Epidermal melanocyte (primary cell): ENCODE data around the gene CNTROB.

Experiments used
- DNase-seq: peaks from one replicate; pipeline ENCODE4 v3.0.0; 2011; ENCODE audit warnings: low spot score; ENCODE audit not compliant: insufficient read length

The CNTROB gene

DNA sequence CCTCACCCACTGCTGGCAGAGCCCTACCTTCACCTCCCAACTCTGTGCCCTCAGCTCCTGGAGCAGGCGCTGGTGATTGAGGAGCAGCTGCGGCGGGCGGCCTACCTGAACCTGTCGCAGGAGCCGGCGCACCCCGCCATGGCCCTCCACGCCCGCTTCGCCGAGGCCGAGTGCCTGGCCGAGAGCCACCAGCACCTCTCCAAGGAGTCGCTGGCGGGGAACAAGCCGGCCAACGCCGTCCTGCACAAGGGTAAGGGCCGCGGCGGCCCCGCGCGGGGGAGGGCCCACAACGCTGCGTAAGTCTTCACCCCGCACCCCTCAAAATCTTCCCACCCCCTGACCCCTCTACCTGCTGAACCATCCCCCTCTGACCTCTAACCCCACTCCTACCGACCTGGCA lies 22.9 kb upstream of the CNTROB start:
- no peak for DNase-seq

DNA sequence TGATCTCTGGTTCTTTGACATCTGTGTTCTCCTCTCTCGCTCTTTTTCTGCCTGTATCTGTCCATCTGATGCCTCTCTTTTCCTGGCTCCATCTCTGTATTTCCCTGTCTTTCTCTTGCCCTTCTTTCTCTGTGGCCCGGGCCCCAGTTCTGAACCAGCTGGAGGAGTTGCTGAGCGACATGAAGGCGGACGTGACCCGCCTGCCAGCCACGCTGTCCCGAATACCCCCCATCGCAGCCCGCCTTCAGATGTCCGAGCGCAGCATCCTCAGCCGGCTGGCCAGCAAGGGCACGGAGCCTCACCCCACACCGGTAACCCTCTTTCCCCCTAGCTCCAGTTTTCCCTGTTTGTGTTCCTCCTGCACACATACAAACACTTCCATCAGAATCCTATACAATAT lies 21.7 kb upstream of the CNTROB start:
- no peak for DNase-seq

- DNase-seq: no peak
Observed at GRCh38 chr17:7910711-7911110, 21.3 kb upstream of the CNTROB start.

DNA sequence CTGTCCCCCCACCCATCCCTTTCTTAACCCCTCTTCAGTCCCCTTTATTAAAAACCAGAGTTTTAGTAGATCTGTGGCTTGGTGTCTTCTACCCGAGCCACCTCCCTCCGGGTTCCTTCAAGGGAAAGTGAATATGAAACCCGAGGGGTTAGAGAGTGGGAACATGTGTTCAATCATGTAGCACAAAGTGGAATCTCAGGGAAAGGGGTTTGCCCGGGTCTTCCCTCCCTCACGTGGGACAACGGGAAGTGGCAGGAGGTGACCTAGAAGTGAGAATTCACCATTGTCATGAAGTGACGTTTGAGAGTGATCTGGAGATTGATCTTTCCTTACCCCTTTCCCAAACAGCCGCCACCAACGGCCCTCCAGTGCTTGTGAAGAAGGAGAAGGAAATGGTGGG lies 20.9 kb upstream of the CNTROB start:
- no peak for DNase-seq

GRCh38 chr17:7912927-7913524 lies 19.0 kb upstream of the CNTROB start:
- DNase-seq: peak; percentile 52

- DNase-seq: no peak
Observed at GRCh38 chr17:7915179-7915610, 16.8 kb upstream of the CNTROB start.

- peak; percentile 56 for DNase-seq
Observed at GRCh38 chr17:7915611-7916384, 16.2 kb upstream of the CNTROB start, which contains the start of gene RNF227. Gene RNF227 (minus strand): TSS chr17:7916289. CDS start chr17:7916195, 94 bp downstream.

DNA sequence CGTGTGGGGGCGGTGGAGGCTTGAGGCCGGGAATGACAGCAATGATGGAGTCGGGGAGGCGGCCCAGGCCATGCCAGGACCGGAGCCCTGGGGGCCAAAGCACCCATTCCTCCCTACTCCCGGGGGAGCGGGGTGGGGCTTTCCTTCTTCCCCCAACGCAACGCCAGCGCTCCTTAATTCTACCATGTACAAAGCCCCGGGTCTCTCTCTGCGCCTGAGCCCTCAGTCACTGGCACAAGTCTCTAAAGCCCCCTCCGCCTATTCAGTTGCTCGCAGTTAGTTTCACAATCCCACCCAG lies 15.7 kb upstream of the CNTROB start:
- no peak for DNase-seq

- DNase-seq: no peak
Observed at GRCh38 chr17:7916808-7917207, 15.2 kb upstream of the CNTROB start.

GRCh38 chr17:7922269-7922844 lies 9.6 kb upstream of the CNTROB start:
- no peak for DNase-seq

GRCh38 chr17:7922845-7923628 lies 9.0 kb upstream of the CNTROB start:
- peak; percentile 84 for DNase-seq

GRCh38 chr17:7927596-7927995 lies 4.4 kb upstream of the CNTROB start:
- no peak for DNase-seq

DNA sequence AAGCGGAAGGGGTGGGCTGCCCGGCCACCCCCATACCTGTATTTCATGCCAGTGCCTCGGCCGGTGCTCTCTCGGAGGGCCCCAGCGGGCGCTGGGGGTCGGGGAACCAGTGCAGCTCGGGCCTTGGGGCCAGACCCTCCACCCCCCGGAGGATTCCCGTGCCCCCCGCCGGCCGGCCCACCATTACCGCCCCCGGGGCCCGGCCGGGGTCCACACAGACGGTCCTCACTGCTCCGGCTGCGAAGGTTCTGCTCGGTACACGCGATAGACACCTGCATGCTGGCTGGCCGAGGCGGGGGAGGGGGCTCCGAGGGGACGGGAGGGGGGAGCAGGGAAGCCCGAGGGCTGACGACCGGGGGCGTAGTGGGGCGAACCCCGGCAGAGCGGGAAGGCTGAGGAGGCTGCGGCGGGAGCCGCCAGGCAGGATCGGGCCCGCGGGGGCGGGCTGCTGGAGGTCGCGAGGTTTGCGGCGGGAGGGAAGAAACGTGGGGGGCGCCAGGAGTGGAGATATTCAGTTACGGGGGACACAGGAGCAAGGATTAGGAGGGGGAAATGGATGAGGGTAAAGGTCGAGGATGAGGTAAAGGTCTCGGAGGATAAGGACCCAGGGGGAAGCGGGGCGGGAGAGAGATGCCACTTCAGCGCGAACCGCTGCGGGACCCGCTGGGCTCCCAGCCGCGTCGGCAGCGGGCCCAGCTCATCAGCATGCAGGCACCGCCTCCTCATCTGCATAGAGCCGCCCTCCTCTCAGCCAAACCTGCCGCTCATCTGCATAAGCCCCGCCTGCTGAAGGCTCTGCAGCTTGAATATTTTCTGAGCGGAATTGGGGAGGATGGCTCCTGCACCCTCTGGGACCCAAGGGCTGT lies 2.6 kb upstream of the CNTROB start, which contains the start of gene KCNAB3:
Gene KCNAB3, minus strand, starts transcription at position 699 of the 866 bp plus-strand sequence. Its CDS starts 421 bp downstream, at position 278.
- DNase-seq: peak; percentile 64

GRCh38 chr17:7930841-7931631 lies 970 bp upstream of the CNTROB start:
- DNase-seq: no peak

DNA sequence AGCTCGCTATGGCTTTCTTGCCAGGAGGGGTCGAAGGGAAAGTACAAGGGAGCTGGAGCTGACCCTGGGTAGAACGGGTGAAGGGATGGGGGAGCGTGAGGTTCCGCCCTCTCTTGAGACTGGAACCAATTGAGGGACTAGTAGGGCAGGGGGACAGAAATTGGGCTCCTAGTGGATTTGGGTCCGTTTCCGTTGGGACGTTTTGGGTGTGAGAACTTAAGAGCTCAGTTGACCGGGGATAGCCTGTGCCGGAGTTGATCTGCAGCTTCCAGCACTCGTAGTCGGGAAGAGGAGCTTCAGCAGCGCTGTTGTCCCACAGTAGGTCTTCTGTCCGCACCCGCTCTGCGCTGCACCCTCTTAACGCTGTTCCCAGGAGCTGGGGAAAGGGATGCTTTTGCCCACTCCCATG lies 481 bp downstream of the CNTROB start:
- no peak for DNase-seq

GRCh38 chr17:7932949-7933348 lies 943 bp downstream of the CNTROB start:
- peak; percentile 59 for DNase-seq

DNA sequence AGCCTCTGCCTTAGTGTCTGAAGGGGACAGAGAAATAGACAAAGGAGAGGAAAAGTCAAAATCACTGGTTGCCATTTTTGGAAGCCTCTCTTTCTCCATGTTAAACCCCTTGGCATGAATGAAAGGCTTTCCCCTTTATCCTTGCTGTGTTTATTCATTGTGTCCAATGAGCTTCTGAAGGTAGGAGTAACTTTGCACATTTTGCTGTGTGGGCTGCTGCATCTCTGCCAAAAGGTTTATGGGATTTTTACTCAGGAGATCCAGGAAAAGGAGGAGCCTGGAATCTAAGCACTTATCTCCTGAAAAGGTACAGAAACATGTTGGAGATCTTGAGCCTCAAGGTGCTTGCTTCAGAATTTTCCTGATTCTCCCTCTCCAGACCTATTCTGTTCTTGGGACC lies 3.9 kb downstream of the CNTROB start:
- no peak for DNase-seq

DNA sequence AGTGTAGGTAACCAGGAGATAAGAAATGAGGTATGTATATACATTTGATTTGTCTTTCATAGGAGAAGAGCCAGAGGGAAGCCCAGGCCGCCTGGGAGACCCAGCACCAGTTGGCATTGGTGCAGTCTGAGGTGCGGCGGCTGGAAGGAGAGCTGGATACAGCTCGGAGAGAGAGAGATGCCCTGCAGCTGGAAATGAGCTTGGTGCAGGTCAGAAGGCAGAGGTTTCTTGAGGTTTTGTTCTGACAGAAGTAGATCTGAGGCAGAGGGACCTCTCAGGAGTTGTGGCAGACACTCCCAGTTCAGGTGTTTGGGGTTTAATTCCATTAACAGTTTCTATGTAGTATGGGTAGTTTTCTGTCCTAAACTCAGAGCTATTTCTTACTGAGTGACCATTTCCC lies 8.0 kb downstream of the CNTROB start:
- DNase-seq: no peak

GRCh38 chr17:7940743-7941142 lies 8.7 kb downstream of the CNTROB start:
- DNase-seq: no peak

DNA sequence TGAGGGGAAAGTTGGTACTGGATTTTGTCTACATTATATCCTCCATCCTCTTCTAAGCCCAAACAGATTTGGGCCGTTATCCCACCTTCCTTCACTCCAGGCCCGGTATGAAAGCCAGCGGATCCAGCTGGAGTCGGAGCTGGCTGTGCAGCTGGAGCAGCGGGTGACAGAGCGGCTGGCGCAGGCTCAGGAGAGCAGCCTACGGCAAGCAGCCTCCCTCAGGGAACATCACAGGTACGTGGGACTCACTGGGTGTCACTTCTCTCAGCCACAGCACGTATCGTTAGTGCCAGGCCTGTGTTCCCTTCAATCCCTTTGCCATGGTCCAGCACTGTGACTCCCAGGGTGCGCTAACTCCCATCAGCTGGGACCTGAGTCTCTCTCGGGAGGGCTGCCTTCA lies 11.3 kb downstream of the CNTROB start:
- no peak for DNase-seq
